GM18519 (cell line): Measurements from ENCODE around the gene GLI2.

Source experiments
- ATAC-seq: cut with Tn5 transposase; IDR thresholded peaks from one replicate; pipeline ENCODE4 v1.9.1; 2021; ENCODE audit warnings: mild to moderate bottlenecking, moderate library complexity; ENCODE audit not compliant: unreplicated experiment, low FRiP score

Gene GLI2

DNA sequence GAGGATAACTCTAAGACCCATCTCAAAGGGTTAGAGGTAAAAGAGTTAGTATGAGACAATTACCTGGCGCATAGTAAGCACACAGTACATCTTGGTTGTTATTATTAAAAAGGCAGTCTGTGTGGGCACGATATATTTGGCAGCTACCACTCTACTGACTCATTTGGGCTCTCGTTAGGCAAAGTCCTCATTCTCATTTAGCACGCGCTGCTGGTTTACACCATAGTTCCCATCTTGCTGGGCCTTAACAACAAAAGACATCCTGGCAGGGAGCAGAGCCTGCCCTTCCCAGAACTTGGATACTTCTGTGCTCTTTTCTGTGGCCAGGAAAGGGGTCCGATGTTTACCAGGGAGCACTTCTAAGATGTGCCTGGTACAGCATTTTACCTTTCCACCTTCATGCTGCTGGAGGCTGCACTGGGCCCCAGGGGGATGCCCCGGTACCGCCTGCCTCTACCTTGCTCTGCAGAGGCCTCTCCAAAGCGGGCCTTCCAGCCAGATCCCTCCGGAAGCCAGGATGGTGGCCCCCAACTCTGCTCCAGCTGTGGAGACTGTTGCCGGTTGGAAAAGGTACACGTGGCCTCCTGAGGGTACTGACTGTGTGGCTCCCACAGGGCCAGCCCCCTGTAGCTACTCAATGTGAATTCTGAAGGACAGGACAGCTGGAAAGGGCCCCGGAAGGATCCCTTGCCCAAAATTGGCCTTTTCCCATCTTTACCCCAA lies 15.0 kb downstream of the GLI2 start:
- no peak for ATAC-seq

DNA sequence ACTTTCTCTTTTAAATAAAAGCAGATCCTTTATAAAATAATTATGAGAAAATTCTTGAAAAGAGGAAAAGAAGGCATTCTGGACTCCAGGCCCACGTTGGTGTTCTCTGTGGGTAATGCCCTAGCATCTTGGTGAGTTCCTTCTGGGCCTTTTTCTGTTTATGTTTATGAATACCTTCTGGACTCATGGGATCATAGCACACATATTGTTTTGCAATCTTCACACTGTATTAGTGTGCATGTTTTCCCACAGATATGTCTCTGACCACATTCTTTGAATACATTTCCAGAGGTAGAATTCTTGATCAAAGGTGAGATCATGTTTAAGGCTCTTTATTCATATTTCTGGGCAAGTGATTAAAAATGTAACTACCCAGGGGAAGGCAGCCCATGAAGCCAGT lies 15.9 kb downstream of the GLI2 start:
- no peak for ATAC-seq

DNA sequence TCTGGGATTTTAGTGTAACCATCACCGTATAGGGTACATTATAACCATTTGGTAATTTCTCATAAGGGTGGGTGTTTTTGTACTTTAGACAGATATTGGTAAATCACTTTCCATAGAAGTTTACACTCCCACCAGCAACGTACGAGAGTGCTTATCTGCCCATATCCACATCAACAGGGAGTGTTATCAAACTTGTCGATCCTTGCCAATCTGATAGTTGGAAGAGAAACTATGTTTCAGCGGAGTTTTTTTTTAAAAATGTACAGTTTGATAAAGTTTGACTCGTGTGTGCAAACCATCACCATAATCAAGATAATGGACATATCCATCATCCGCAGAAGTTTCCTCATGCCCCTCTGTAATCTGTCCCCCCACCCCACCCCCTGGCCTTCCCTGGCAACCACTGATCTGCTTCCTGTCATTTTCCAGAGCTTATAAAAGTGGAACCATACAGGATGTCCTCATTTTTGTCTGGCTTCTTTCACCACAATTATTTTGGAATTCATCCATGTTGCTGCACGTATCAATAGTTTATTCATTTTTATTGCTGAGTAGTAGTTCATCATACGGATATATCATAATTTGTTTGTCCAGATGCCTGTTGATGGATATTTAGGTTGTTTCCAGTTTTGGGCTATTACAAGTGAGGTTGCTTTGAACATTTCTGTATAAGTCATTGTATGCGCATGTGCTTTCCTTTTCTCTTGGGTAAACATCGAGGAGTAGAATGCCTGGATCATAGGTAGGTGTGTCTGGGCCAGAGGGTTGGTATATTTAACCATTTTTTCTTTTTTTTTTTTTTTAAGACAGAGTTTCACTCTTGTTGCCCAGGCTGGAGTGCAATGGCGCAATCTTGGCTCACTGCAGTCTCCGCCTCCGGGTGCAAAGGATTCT lies 18.6 kb downstream of the GLI2 start:
- ATAC-seq, result no peak

DNA sequence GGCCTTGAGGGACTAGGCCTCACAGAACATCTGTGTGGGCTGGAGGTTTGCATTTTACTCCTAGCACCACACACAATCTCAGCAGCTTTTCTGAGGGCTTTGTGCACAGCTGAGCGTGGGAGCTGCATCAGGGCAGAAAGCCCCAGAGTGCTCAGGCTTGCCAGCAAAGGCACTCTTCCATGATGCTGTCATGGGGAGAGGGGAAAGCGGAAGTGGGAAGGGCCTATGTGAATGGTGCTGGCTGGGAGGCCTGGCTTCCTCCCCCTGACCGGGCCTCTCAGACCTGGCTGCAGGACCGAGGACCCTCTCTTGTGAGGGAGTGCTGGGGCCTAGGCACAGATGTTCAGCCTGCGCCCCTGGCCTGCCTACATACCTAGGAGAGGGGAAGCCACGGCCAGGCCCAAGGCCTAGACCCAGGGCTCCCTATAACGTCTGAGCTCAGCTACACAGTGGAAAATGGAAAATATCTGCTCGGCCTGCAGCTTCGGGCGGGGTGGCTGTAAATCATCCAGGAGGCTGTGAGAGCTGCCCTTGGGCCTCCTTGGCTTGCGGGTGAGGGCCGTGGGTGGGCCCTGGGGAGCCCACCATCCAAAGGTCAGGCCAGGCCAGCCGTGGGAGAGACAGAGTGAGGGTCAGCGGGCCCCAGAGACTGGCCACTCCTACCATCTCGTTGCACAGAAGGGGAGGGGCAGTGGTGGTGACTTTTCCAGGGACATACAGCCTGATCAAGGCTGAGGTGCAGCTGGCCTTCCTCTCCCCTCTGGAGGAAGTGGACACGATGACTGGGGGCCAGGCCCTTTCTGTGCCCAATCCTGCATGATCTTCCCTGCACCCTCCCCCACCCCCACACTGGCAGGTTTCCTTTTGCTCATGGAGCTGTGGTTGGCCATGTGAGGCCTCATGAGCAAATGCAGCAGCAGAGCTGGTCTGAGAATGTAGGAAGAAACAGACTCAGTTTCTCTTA lies 22.8 kb downstream of the GLI2 start:
- no peak for ATAC-seq

DNA sequence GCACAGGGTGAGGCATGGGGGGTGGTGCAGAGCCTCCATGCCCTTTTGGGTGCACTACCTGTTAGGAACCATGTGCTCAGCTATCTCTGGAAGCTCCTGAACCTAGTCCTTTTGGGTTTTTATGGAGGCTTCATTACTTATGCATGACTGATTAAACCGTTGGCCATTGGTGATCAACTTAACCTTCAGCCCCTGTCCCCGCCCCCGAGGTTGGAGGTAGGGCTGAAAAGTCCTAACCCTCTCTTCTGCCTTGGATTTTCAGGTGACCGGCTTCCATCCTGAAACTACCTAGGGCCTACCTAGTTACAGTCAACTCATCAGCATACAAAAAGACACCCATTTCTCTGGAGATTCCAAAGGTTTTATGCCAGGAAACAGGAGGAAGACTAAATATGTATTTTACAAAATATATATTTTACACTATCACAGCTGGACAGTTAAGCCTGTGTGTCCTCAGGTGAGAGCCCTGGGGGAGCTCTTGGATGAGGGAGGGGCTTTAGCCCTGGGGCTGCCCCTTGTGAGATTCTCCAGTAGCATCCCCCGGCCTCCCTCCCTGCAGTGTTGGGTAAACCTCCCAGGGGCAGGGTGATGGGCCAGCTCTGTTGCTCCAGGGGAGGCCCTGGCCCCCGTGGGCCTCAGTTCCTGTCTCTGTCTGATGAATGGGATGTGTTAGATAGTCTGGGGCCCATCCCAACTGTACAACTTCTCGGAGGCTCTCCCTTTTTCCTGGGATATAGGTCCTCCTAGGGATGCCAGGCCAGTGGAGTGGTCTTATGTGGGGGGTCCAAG lies 24.1 kb downstream of the GLI2 start:
- no peak for ATAC-seq

DNA sequence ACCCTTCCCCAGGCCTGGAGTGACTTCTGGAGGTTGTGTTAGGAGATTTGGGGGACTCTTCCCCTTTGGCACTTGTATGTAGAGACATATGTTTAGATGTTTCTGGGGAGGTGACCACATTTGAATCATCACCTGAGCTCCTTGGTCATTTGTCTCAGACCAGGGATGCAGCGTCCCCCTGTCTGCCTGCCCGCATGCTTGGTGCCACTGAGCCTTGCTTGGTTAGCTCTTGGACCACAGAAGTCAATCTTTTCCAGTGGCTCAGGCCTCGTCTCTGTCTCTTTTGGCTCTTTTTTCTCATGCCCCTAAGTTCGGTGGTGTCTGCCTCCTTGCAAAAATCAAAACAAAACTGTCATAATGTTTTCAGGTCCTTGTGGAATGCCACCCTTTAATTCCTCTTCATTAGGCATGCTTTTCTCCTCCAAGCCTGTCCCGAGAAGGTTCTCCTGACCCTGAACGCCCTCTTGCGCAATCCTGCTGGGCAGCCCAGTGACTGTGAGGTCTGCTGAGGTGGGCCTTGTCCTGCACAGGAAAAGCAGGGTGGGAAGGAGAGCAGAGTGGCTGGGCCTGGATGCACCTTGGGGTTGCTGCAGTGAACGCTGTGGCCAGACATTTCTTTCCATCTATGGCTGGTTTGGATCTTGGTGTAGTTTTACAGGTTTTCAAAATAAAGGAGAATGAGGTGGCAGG lies 24.9 kb downstream of the GLI2 start:
- ATAC-seq, result no peak

DNA sequence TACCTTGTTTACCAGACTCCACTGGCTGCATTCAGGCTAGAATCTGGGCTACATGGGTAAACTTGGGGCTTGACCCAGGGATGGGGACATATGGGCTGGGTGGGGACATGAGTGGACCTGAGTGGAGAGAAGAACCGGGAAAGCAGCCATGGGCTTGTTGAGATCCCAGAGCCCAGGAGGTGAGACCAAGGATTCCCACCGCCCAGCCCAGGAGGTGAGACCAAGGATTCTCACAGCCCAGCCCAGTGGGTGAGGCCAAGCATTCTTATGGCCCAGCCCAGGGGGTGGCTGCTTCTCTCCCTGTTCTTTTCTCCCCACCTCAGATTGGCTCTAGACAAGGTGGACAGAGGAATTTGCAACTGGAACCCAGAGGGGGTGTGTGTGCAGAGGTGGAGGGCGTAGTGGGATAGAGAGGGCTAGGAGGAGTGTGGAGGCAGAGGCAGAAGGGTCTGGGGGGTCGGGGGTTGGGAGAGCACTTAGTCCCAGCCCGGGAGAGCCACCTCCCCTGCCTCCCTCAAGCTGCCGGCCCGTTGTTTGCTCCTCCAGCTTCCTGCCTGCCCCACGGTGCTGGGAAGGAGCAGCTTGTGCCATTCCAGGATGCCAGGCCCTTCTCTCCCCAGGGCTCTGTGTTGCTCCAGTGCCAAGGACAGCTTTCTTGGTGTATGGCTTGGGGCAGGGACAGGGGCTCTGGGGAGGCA lies 25.6 kb downstream of the GLI2 start:
- ATAC-seq, result no peak

DNA sequence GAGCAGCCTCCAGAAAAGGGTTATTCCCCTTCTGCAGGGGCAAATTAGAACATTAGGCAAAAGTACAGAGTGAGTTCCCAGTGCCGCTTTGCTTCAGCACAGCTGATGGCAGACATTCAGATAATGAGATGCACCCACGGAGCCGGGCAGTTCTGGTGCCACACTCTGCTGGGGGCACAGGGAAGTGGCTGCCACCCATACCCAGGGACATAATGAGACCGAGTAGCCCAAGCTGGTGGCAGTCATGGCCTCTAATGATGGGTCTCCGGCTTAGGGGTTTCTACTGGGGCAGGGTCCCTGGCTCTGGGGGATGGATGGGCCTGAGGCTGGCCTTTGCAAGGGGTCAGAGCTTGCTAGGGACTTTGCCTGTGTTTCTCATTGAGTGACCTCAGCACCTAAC lies 26.2 kb downstream of the GLI2 start:
- no peak for ATAC-seq

DNA sequence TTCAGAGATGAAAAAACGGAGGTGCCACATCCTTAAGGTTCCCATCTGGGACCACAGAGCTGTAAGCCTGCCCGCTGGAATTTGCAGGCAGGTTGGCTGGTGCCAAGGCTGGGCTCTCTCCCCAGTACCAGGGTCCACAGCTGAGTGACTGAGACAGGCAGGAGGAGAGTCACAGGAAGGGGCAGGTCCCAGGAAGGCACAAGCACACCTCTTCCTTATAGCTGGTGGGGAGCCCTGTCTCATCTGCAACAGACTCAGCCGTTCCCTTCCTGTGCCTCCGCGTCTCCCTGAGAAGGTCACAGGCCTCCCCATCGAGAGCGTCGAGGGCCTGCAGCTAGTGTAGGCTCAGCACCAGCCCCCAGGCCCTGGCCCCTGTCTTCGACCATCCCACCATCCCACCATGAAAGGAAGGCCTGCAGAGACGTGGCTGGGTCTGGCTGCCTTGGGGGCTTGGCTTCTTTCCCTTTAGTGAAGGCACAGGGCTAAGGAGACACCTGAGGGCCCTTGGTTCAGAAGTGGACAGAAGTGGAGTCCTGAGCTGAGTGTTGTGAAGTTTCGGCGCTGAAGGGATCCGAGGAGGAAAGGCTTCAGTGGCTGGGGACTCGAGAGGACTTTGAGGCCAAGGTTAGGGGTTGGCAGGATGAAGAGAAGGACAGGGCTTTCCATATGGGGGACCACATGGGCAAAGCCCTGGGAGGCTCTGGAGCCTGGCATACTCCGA lies 26.8 kb downstream of the GLI2 start:
- ATAC-seq, result no peak

DNA sequence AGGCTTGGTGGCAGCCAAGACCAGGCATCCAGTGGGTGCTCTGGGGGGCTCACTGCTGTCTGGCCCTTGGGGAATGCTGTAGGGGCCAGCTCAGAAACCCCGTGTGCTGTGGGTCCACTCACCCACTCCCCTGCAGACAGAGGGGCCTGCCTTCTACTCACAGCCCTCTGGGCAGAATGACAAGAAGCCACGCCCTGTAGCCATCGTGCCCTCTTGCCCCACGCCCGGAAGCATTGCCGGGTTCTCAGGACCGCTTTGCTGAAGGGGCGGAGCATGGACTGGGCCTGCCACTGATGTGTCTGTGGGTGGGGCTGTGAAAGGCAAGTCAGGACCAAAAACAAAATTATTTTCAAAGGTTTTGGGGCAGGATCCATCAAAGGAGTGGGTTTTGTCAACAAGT lies 27.8 kb downstream of the GLI2 start:
- ATAC-seq, result no peak

DNA sequence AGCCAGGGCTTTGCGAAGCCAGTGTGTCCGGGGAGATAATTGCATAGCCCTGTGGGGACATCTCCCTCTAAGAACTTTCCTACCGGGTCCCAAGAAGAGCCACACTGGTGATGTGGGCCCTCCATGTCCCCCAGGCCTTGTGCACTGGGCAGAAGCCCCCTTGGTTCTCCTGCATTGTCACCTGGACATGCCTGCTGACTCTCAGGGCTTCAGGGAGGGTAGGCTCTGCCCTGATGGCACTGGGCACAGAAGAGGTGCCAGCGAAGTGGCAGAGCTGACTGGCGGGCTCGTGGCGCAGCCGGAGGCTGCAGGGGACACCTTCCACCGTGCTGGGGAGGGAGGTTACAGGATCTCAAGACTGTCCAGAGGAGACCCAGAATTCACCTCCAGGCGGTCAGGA lies 28.3 kb downstream of the GLI2 start:
- no peak for ATAC-seq

DNA sequence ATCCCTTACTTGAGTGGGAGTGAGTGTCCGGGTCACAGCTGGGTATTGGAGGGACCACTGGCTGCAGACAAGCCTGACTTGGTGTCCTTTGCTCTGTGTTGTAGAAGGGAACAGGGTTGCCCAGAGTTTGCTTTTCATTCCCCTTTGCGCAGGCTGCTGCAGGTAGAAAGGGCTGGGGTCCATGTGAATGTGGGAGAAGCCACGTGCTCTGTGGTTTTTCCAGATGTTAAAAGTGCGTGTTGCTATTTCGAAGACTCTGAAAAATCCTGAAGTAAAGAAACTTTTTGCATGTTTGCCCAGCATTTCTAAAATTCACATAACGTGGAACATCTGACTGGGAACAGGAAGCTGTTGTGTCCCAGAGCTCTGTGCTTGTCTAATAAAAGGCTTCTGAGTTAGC lies 28.8 kb downstream of the GLI2 start:
- ATAC-seq, result no peak

DNA sequence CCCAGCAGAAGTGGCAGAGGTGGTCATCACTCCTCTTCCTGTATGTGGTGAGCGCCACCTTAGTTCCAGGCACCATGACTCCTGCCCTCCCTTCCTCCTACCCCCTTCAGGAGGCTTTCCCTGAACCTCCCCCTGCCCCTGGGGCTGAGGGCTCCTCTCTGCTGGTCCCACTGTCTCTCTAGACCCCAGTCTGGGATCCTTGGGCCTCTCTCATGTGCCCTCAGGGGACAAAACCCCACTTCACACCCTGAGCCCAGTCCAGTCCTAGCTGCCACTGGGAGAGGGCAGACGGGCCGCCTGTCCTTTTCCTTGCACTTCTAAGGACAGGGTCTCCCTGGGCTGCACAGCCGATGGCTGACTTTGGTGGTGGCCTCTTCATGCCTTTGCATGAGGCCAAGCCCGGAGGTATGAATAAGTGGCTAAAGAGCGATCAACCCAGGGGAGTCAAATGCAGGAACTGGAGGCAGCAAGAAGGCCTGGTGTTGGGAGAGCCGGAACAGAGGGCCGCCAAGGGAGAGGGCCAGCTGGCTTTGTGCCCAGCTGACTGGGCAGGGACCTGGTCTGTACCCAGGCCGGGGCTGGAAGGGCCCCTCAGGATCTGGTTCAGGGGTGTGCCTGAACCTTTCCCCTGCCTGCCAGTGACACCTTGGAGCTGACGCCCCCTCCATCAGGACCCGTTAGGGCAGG lies 29.5 kb downstream of the GLI2 start:
- no peak for ATAC-seq

DNA sequence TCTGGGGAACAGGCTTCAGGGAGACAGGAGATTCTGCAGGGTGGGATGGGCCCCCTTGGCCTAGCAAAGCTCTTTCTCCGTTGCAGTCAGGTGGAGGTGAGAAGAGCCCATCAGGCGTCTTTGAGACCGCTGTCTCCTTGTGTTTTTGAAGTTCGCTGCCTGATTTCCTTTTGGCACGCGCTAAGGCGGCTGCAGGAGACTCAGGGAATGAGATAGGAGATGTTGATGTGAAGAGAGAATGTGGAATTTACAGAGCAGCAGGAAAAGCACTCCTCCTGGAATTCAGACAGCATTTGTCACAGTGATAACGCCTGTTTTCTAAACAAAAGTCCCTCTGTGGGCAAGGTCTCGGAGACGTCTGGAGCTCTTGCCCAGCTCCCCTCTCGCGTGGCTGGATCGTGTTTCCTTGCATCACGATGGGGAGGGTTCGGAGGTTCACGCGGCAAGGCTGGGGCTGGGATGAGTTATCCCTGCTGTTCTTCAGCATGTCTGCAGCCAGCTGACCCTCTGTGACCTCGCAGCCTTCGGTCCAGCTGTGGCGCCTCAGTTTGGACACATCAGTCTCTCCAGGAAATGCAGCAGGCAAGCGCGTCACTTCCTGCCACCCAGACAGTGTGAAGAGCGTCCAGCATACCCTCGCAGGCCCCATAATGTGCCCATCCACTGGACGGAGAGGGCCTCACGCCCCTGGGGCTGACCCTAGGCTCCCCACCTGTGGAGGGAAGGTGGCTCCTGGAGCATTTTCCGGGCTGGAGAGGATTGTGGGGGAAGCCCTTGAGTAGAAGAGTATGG lies 30.2 kb downstream of the GLI2 start:
- ATAC-seq, result no peak

DNA sequence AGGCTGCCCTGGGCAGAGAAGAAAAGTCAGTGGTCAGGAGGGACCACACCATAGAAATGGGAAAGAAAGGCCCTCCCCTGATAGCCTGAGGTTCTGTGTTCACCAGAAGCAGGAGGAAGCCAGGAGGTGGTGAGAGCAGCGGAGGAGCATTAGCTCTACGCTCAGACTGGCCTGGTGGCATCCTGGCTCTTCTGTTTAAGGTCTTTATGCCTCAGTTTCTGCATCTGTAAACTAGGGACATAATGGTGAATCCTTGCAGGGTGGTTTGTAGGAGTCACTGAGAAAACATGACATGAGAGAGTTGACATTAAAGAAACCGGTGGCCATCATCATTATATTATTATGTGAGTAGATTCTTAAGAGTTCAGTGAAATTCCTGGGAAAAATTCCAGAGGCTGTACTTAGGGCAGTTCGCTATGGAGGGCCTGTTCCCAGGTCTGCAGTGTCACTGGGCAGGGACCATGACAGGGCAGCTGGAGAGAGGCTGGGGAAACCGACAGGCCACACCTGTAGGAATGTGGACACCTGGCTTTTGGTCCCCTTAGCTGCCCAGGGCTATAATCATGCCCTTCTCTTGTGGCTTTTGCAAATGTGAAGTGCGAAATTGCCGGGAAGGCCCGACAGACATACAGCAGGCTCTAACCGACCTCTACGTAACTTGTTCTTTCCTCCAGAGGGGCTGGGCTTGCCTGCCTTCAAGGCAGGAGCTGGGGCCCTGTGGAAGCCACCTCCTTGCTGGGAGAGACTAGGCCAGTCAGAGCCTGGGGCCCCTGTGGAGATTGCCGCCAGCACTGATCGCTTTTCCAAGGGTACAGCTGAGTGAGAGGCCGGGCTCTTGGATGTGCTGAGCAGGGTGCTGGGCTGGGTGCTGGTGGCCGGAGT lies 31.0 kb downstream of the GLI2 start:
- ATAC-seq, result no peak

DNA sequence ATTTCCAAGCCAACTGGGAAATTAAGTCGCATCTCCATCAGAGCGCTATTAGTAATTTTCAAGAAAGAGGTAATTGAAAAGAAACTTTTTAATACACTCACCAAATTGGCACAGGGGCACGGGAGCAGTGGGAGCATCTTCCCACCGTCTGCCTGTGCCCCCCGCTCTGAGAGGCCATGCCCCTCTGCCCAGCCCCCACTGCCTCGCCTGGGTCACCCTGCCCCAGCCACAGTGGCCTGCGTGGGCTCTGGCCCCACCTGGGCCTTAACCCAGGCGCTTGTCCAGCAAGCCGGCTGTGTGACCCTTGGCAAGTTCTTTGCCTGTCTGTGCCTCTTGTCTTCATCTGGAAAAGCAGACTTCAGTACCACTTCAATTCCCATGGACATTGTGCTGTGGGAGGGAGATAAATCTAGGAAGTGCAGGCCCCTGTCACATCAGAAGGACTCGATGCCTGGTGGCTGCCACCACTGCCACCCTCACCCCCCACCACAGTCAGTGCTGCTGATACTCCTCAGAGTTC lies 31.9 kb downstream of the GLI2 start:
- ATAC-seq, result no peak
